ENCODE data around the gene AGA.

The AGA gene

GRCh38 chr4:177448850-177449249 is 6.6 kb upstream of the AGA start:
- DNase-seq (ENCODE audit: extremely low read depth, low read depth), result peak; percentile 37

GRCh38 chr4:177447417-177448004 is 5.3 kb upstream of the AGA start:
- TF ChIP-seq CTCF (IDR thresholded peaks at IDR 0.05; ENCODE audit: low read depth, low read length), result no peak
- DNase-seq (ENCODE audit: extremely low read depth, low read depth), result no peak

More at GRCh38 chr4:177448850-177449249, 6.6 kb upstream of the AGA start:
- TF ChIP-seq CTCF (IDR thresholded peaks at IDR 0.05; ENCODE audit: low read depth, low read length), result no peak

- DNase-seq (ENCODE audit: extremely low read depth, low read depth), result no peak
- no peak for TF ChIP-seq CTCF (IDR thresholded peaks at IDR 0.05; ENCODE audit: low read depth, low read length)
Measured at GRCh38 chr4:177446586-177446985, 4.3 kb upstream of the AGA start.

GRCh38 chr4:177444911-177445736 is 2.9 kb upstream of the AGA start:
- DNase-seq (ENCODE audit: extremely low read depth, low read depth), result no peak
- TF ChIP-seq CTCF (IDR thresholded peaks at IDR 0.05; ENCODE audit: low read depth, low read length), result no peak

- no peak for DNase-seq (ENCODE audit: extremely low read depth, low read depth)
- TF ChIP-seq CTCF (IDR thresholded peaks at IDR 0.05; ENCODE audit: low read depth, low read length), result no peak
Measured at GRCh38 chr4:177441061-177441802, 1.0 kb downstream of the AGA start.

- no peak for DNase-seq (ENCODE audit: extremely low read depth, low read depth)
- no peak for TF ChIP-seq CTCF (IDR thresholded peaks at IDR 0.05; ENCODE audit: low read depth, low read length)
Measured at GRCh38 chr4:177436456-177436855, 5.8 kb downstream of the AGA start.

GRCh38 chr4:177434667-177435066 is 7.6 kb downstream of the AGA start:
- no peak for TF ChIP-seq CTCF (IDR thresholded peaks at IDR 0.05; ENCODE audit: low read depth, low read length)

More at GRCh38 chr4:177434667-177435066, 7.6 kb downstream of the AGA start:
- no peak for DNase-seq (ENCODE audit: extremely low read depth, low read depth)

All from AG09319 (cell line).